ENCODE data around the gene RSPH1. TPM values are rescaled to one million over a fixed set of nuclear protein-coding genes. Genes with fewer than 3 reads are reported as not detected.

Gene RSPH1
- total RNA-seq, 1 experiment from 2014 or later: 0.31 TPM

GRCh38 chr21:42521384-42521783 is 25.4 kb upstream of the RSPH1 start:
- Histone ChIP-seq H3K9ac (ENCODE audit: extremely low read depth, insufficient read length, low read length) (no peak overlapping the region), H2BK120ac (ENCODE audit: low read depth, low read length, poor library complexity, severe bottlenecking) (no peak overlapping the region), H3K27me3 (ENCODE audit: insufficient read depth, low read length) (no peaks in the 10 kb centered on the region), H3K23ac (ENCODE audit: insufficient read length, low read depth, low read length) (no peak overlapping the region), H4K8ac (replicated peaks; ENCODE audit: insufficient read length, low read depth, low read length) (no peak overlapping the region), H3T11ph (ENCODE audit: low read length) (no peak overlapping the region), H3K56ac (ENCODE audit: insufficient read length, low read depth, low read length) (no peak overlapping the region), H3K9me3 (ENCODE audit: control insufficient read depth, low read depth, low read length) (no peaks in the 10 kb centered on the region), H4K20me1 (ENCODE audit: control insufficient read depth, insufficient read depth, insufficient read length) (no peaks in the 10 kb centered on the region), H2BK5ac (ENCODE audit: insufficient read length, low read length) (no peak overlapping the region), H2AK5ac (ENCODE audit: insufficient read length, low read length) (no peak overlapping the region), H3K4ac (ENCODE audit: low read depth, low read length) (no peak overlapping the region), H3K18ac (ENCODE audit: insufficient read length, low read depth, low read length) (no peak overlapping the region), H2BK20ac (ENCODE audit: low read depth, low read length, poor library complexity, severe bottlenecking) (no peak overlapping the region), H3K4me1 (ENCODE audit: insufficient read depth, low read length) (peaks cover 4% of the 10 kb centered on the region; the same call in 1 of the 2 replicates), H3K14ac (ENCODE audit: insufficient read depth, low read length) (no peak overlapping the region), H3K27ac (ENCODE audit: insufficient read length, low read depth, low read length) (no peak overlapping the region), H3K23me2 (ENCODE audit: insufficient read length, low read depth, low read length, poor library complexity, severe bottlenecking) (no peaks in the 10 kb centered on the region), H2BK12ac (ENCODE audit: insufficient read length, low read depth, low read length) (no peak overlapping the region), H4K5ac (ENCODE audit: insufficient read length, low read depth, low read length) (no peak overlapping the region), H3K79me1 (ENCODE audit: insufficient read depth, low read depth, low read length, poor library complexity, severe bottlenecking) (no peaks in the 10 kb centered on the region), H2BK15ac (ENCODE audit: low read depth, low read length) (no peak overlapping the region), H3K4me2 (ENCODE audit: insufficient read depth, insufficient read length, low read length) (no peak overlapping the region), H2AFZ (ENCODE audit: low read length) (no peak overlapping the region), H3K79me2 (ENCODE audit: insufficient read depth, low read length) (no peaks in the 10 kb centered on the region), H4K91ac (ENCODE audit: insufficient read length, low read depth, low read length) (no peak overlapping the region)
- no peak overlapping the region for H3K27ac Mint-ChIP-seq
- H3K27me3 Mint-ChIP-seq (ENCODE audit: low read depth): no peaks in the 10 kb centered on the region
- TF ChIP-seq CTCF (conservative IDR thresholded peaks at IDR 0.05): no peak
- peaks cover 13 to 73% (median 47%) of the 10 kb centered on the region in 3 experiments; a peak in 6 of 7 replicates for H3K36me3 Mint-ChIP-seq (ENCODE audit: insufficient read depth in 1 of 3, low read depth in 3 of 3)
- no peak for DNase-seq
- no CpG with 5 or more reads among the region's 1 CpG for WGBS (ENCODE audit: extremely low coverage, insufficient read length, low lambda C conversion rate)
- peaks cover 52 to 62% of the 10 kb centered on the region in 2 experiments for H3K4me1 Mint-ChIP-seq
- H3K9me3 Mint-ChIP-seq: no peaks in the 10 kb centered on the region
- no peak overlapping the region for H3K4me3 Mint-ChIP-seq

Data from H9 (cell line).